Subcutaneous adipose tissue (tissue), 4 donors: ENCODE measurements around the gene METTL26. TPM values are rescaled to one million over a fixed set of nuclear protein-coding genes. Genes with fewer than 3 reads are reported as not detected.

ENCODE experiments used
- CTCF ChIP-seq: fragments of 450-650 bp; IDR thresholded peaks from one replicate; pipeline ENCODE4 v1.5.1; 2016; ENCODE audit warnings: low read depth, mild to moderate bottlenecking, control low read depth, antibody characterized with exemption, moderate library complexity
- total RNA-seq, 4 donors: library from RNA; depleted of rRNA; stranded (reverse); fragments of >200 nt; gene quantifications; one replicate each; pipeline ENCODE4 v1.1.0, GENCODE V29; 2016

METTL26 gene
- total RNA-seq, 4 donors from 2014 or later, result 72.2 to 199 (median 117) TPM

GRCh38 chr16:629185-629832 is 6.8 kb downstream of the METTL26 start:
- TF ChIP-seq CTCF, result no peak

- no peak for TF ChIP-seq CTCF
Observed at GRCh38 chr16:628321-629061, 7.6 kb downstream of the METTL26 start.

GRCh38 chr16:627454-628239 is 8.5 kb downstream of the METTL26 start:
- TF ChIP-seq CTCF, result no peak

- TF ChIP-seq CTCF, result no peak
Observed at GRCh38 chr16:626787-627453, 9.2 kb downstream of the METTL26 start.

GRCh38 chr16:625977-626765 is 9.9 kb downstream of the METTL26 start:
- TF ChIP-seq CTCF, result no peak

- no peak for TF ChIP-seq CTCF
Observed at GRCh38 chr16:625117-625976, 10.8 kb downstream of the METTL26 start.
